ENCODE data around the gene PDCD11.

PDCD11 gene

GRCh38 chr10:103457896-103458583 lies 61.6 kb downstream of the PDCD11 start:
- Mint-ChIP-seq H3K4me3 (no peak overlapping the region), H3K36me3 (ENCODE audit: insufficient read depth) (no peaks in the 10 kb centered on the region), H3K9me3 (no peaks in the 10 kb centered on the region), H3K27ac (no peak overlapping the region), H3K27me3 (no peaks in the 10 kb centered on the region), H3K4me1 (ENCODE audit: low read depth in 2 of 2) (peaks cover 24 to 27% of the 10 kb centered on the region in 2 donors)
- DNase-seq (no peak), ATAC-seq (replicated peaks) (no peak)

- DNase-seq (no peak), ATAC-seq (replicated peaks) (peak; percentile 69)
- Mint-ChIP-seq H3K4me3 (peak within 1 kb of the TSS; percentile 57 to 64), H3K36me3 (ENCODE audit: insufficient read depth) (no peaks in the 10 kb centered on the region), H3K9me3 (no peaks in the 10 kb centered on the region), H3K4me1 (ENCODE audit: low read depth in 2 of 2) (peaks cover 18 to 22% of the 10 kb centered on the region in 2 donors), H3K27me3 (no peaks in the 10 kb centered on the region), H3K27ac (peak within 1 kb of the TSS; percentile 76 to 80)
Measured at GRCh38 chr10:103458720-103459119, 62.3 kb downstream of the PDCD11 start, which contains the start of gene CALHM1. Gene CALHM1, minus strand, starts transcription at chr10:103458900. Its CDS starts 149 bp downstream, at chr10:103458751.

- Mint-ChIP-seq H3K27ac (peak overlapping the region; percentile 76 to 80), H3K9me3 (no peaks in the 10 kb centered on the region), H3K4me3 (peak overlapping the region; percentile 57 to 64), H3K27me3 (no peaks in the 10 kb centered on the region), H3K4me1 (ENCODE audit: low read depth in 2 of 2) (peaks cover 15 to 19% of the 10 kb centered on the region in 2 donors), H3K36me3 (ENCODE audit: insufficient read depth) (no peaks in the 10 kb centered on the region)
- no peak for DNase-seq
- no peak for ATAC-seq (replicated peaks)
Measured at GRCh38 chr10:103459615-103460014, 63.2 kb downstream of the PDCD11 start.

GRCh38 chr10:103463499-103463898 lies 67.1 kb downstream of the PDCD11 start:
- H3K4me3 Mint-ChIP-seq, result no peak overlapping the region
- no peaks in the 10 kb centered on the region for H3K27me3 Mint-ChIP-seq
- no peak overlapping the region for H3K27ac Mint-ChIP-seq
- H3K4me1 Mint-ChIP-seq (ENCODE audit: low read depth in 2 of 2), result peaks cover 20 to 24% of the 10 kb centered on the region in 2 donors
- H3K36me3 Mint-ChIP-seq (ENCODE audit: insufficient read depth), result no peaks in the 10 kb centered on the region
- H3K9me3 Mint-ChIP-seq, result no peaks in the 10 kb centered on the region
- ATAC-seq (replicated peaks) (no peak), DNase-seq (no peak)

GRCh38 chr10:103465411-103466179 lies 69.2 kb downstream of the PDCD11 start:
- no peaks in the 10 kb centered on the region for H3K27me3 Mint-ChIP-seq
- DNase-seq (no peak), ATAC-seq (replicated peaks) (no peak)
- no peak overlapping the region for H3K4me3 Mint-ChIP-seq
- H3K9me3 Mint-ChIP-seq, result no peaks in the 10 kb centered on the region
- H3K4me1 Mint-ChIP-seq (ENCODE audit: low read depth in 2 of 2), result peaks cover 20 to 30% of the 10 kb centered on the region in 2 donors
- no peaks in the 10 kb centered on the region for H3K36me3 Mint-ChIP-seq (ENCODE audit: insufficient read depth)
- no peak overlapping the region for H3K27ac Mint-ChIP-seq

- H3K27me3 Mint-ChIP-seq, result no peaks in the 10 kb centered on the region
- no peaks in the 10 kb centered on the region for H3K9me3 Mint-ChIP-seq
- peaks cover 5% of the 10 kb centered on the region for H3K36me3 Mint-ChIP-seq (ENCODE audit: insufficient read depth)
- peak overlapping the region; percentile 17 to 53 for H3K27ac Mint-ChIP-seq
- peaks cover 28 to 38% of the 10 kb centered on the region in 2 donors for H3K4me1 Mint-ChIP-seq (ENCODE audit: low read depth in 2 of 2)
- DNase-seq, result no peak
- no peak overlapping the region for H3K4me3 Mint-ChIP-seq
- ATAC-seq (replicated peaks), result no peak
Measured at GRCh38 chr10:103466734-103467133, 70.3 kb downstream of the PDCD11 start.

GRCh38 chr10:103467406-103467805 lies 71.0 kb downstream of the PDCD11 start:
- H3K4me3 Mint-ChIP-seq, result no peak overlapping the region
- H3K27me3 Mint-ChIP-seq, result no peaks in the 10 kb centered on the region
- peak overlapping the region in 1 of 2 donors; percentile 77 for H3K27ac Mint-ChIP-seq
- H3K9me3 Mint-ChIP-seq, result no peaks in the 10 kb centered on the region
- no peak for DNase-seq
- ATAC-seq (replicated peaks), result no peak
- peaks cover 34 to 45% of the 10 kb centered on the region in 2 donors for H3K4me1 Mint-ChIP-seq (ENCODE audit: low read depth in 2 of 2)
- H3K36me3 Mint-ChIP-seq (ENCODE audit: insufficient read depth), result peaks cover 5% of the 10 kb centered on the region

GRCh38 chr10:103469201-103469600 lies 72.8 kb downstream of the PDCD11 start:
- Mint-ChIP-seq H3K27ac (peak overlapping the region; percentile 92 to 97), H3K27me3 (no peaks in the 10 kb centered on the region), H3K9me3 (no peaks in the 10 kb centered on the region), H3K36me3 (ENCODE audit: insufficient read depth) (peaks cover 5% of the 10 kb centered on the region), H3K4me3 (no peak overlapping the region), H3K4me1 (ENCODE audit: low read depth in 2 of 2) (peaks cover 40 to 50% of the 10 kb centered on the region in 2 donors)
- DNase-seq, result no peak
- no peak for ATAC-seq (replicated peaks)

GRCh38 chr10:103470761-103471653 lies 74.6 kb downstream of the PDCD11 start:
- peak overlapping the region; percentile 74 to 77 for H3K4me3 Mint-ChIP-seq
- peak overlapping the region; percentile 92 to 97 for H3K27ac Mint-ChIP-seq
- peak; percentile 93 for ATAC-seq (replicated peaks)
- DNase-seq, result peak; percentile 66 to 70 (median 66)
- H3K27me3 Mint-ChIP-seq, result no peaks in the 10 kb centered on the region
- H3K4me1 Mint-ChIP-seq (ENCODE audit: low read depth in 2 of 2), result peaks cover 45 to 50% of the 10 kb centered on the region in 2 donors
- H3K36me3 Mint-ChIP-seq (ENCODE audit: insufficient read depth), result peaks cover 5% of the 10 kb centered on the region
- H3K9me3 Mint-ChIP-seq, result no peaks in the 10 kb centered on the region

GRCh38 chr10:103472005-103472404 lies 75.6 kb downstream of the PDCD11 start:
- DNase-seq, result no peak
- peak overlapping the region; percentile 74 to 77 for H3K4me3 Mint-ChIP-seq
- no peak for ATAC-seq (replicated peaks)
- H3K27ac Mint-ChIP-seq, result peak overlapping the region; percentile 92 to 97
- H3K9me3 Mint-ChIP-seq, result no peaks in the 10 kb centered on the region
- no peaks in the 10 kb centered on the region for H3K27me3 Mint-ChIP-seq
- H3K4me1 Mint-ChIP-seq (ENCODE audit: low read depth in 2 of 2), result peaks cover 43 to 44% of the 10 kb centered on the region in 2 donors
- H3K36me3 Mint-ChIP-seq (ENCODE audit: insufficient read depth), result peaks cover 5% of the 10 kb centered on the region

GRCh38 chr10:103473261-103473671 lies 76.8 kb downstream of the PDCD11 start:
- no peaks in the 10 kb centered on the region for H3K27me3 Mint-ChIP-seq
- peaks cover 41 to 42% of the 10 kb centered on the region in 2 donors for H3K4me1 Mint-ChIP-seq (ENCODE audit: low read depth in 2 of 2)
- no peak overlapping the region for H3K27ac Mint-ChIP-seq
- ATAC-seq (replicated peaks), result no peak
- no peak for DNase-seq
- H3K9me3 Mint-ChIP-seq, result no peaks in the 10 kb centered on the region
- peaks cover 5% of the 10 kb centered on the region for H3K36me3 Mint-ChIP-seq (ENCODE audit: insufficient read depth)
- H3K4me3 Mint-ChIP-seq, result no peak overlapping the region

- Mint-ChIP-seq H3K9me3 (no peaks in the 10 kb centered on the region), H3K36me3 (ENCODE audit: insufficient read depth) (peaks cover 5% of the 10 kb centered on the region), H3K4me1 (ENCODE audit: low read depth in 2 of 2) (peaks cover 40 to 43% of the 10 kb centered on the region in 2 donors), H3K4me3 (no peak overlapping the region), H3K27ac (peak overlapping the region in 1 of 2 donors; percentile 19), H3K27me3 (no peaks in the 10 kb centered on the region)
- ATAC-seq (replicated peaks) (no peak), DNase-seq (no peak)
Measured at GRCh38 chr10:103474077-103474476, 77.7 kb downstream of the PDCD11 start.

GRCh38 chr10:103475437-103475836 lies 79.0 kb downstream of the PDCD11 start:
- peaks cover 5% of the 10 kb centered on the region for H3K36me3 Mint-ChIP-seq (ENCODE audit: insufficient read depth)
- ATAC-seq (replicated peaks) (no peak), DNase-seq (no peak)
- H3K27me3 Mint-ChIP-seq, result no peaks in the 10 kb centered on the region
- H3K4me3 Mint-ChIP-seq, result no peak overlapping the region
- peak overlapping the region; percentile 19 to 41 for H3K27ac Mint-ChIP-seq
- H3K4me1 Mint-ChIP-seq (ENCODE audit: low read depth in 2 of 2), result peaks cover 28 to 33% of the 10 kb centered on the region in 2 donors
- H3K9me3 Mint-ChIP-seq, result no peaks in the 10 kb centered on the region
